SK-N-SH (cell line): ENCODE data around the gene SSPN. TPM values are rescaled to one million over a fixed set of nuclear protein-coding genes. Genes with fewer than 3 reads are reported as not detected.

ENCODE experiments used
- CTCF ChIA-PET: fragments of 300-600, 350-600 bp; formaldehyde crosslinking; extraction: SDS; loops from one replicate; lab custom pipeline; 2021; lab: Yijun Ruan, JAX
- POLR2A ChIA-PET: fragments of 350-600 bp; sonication (Branson Sonifier 250); formaldehyde crosslinking; extraction: SDS; loops from one replicate; lab custom pipeline; 2020; ENCODE audit warnings: antibody characterized with exemption, inconsistent platforms; lab: Yijun Ruan, JAX
- DNase-seq: peaks from one replicate; pipeline ENCODE4 v3.0.0; 2012
- H2AFZ ChIP-seq: fragments of 200-600 bp; sonication (generic); 2 replicates; pipeline ENCODE4 v1.8.1; 2016; ENCODE audit warnings: antibody characterized with exemption, mild to moderate bottlenecking, low read depth
- H3F3A ChIP-seq: fragments of 200-600 bp; sonication (generic); replicated peaks from 2 replicates; pipeline ENCODE3; 2016; ENCODE audit warnings: antibody characterized with exemption, mild to moderate bottlenecking; ENCODE audit not compliant: insufficient read depth
- H3K27ac ChIP-seq, 2 experiments: fragments of 200-500 bp in 1 of 2; fragments of 200-600 bp in 1 of 2; sonication (Bioruptor generic) in 1 of 2; sonication (generic), shearing (Covaris generic) in 1 of 2; 2 replicates each; pipeline versions ENCODE4 v1.5.1 to v1.6.1; 2014 to 2016; ENCODE audit warnings: low read depth in 2 of 2, inconsistent platforms in 1 of 2, low read length in 1 of 2, mild to moderate bottlenecking in 1 of 2, mixed read lengths in 1 of 2
- H3K27me3 ChIP-seq: fragments of 200-600 bp; sonication (generic), shearing (Covaris generic); 2 replicates; pipeline ENCODE4 v1.6.1; 2016; ENCODE audit warnings: mixed run types; ENCODE audit not compliant: insufficient read depth
- H3K36me3 ChIP-seq, 2 experiments: fragments of 200-500 bp in 1 of 2; fragments of 200-600 bp in 1 of 2; sonication (Bioruptor generic) in 1 of 2; sonication (generic) in 1 of 2; replicated peaks in 1 of 2; 2 replicates each; pipeline versions ENCODE3 to v1.5.1; 2014 to 2016; ENCODE audit warnings: low read length in 1 of 2, mild to moderate bottlenecking in 1 of 2; ENCODE audit not compliant: insufficient read depth in 2 of 2, control insufficient read depth in 1 of 2
- H3K4me1 ChIP-seq, 2 experiments: fragments of 200-500 bp in 1 of 2; fragments of 200-600 bp in 1 of 2; sonication (Bioruptor generic) in 1 of 2; sonication (generic), shearing (Covaris generic) in 1 of 2; 2 replicates each; pipeline versions ENCODE4 v1.5.1 to v1.6.1; 2014 to 2016; ENCODE audit warnings: low read depth in 1 of 2, low read length in 1 of 2, mixed run types in 1 of 2; ENCODE audit not compliant: insufficient read depth in 2 of 2, control insufficient read depth in 1 of 2
- H3K4me2 ChIP-seq: fragments of 200-600 bp; sonication (generic), shearing (Covaris generic); 2 replicates; pipeline ENCODE4 v1.6.1; 2017; ENCODE audit warnings: mixed run types
- H3K4me3 ChIP-seq, 2 experiments: fragments of 200-500 bp in 1 of 2; fragments of 200-600 bp in 1 of 2; sonication (Bioruptor generic) in 1 of 2; sonication (generic), shearing (Covaris generic) in 1 of 2; 2 replicates each; pipeline versions ENCODE4 v1.5.1 to v1.8.1; 2014 to 2016; ENCODE audit warnings: low read depth in 2 of 2, inconsistent platforms in 1 of 2, low read length in 1 of 2, mild to moderate bottlenecking in 1 of 2, mixed read lengths in 1 of 2, moderate library complexity in 1 of 2
- H3K79me2 ChIP-seq: fragments of 200-600 bp; sonication (generic); 2 replicates; pipeline ENCODE4 v1.8.1; 2017; ENCODE audit warnings: mild to moderate bottlenecking; ENCODE audit not compliant: insufficient read depth
- H3K9ac ChIP-seq: fragments of 200-600 bp; sonication (generic); 2 replicates; pipeline ENCODE4 v1.6.1; 2017; ENCODE audit warnings: mixed run types
- H3K9me2 ChIP-seq: fragments of 200-600 bp; sonication (generic); 2 replicates; pipeline ENCODE4 v1.6.1; 2017; ENCODE audit warnings: mixed run types
- H3K9me3 ChIP-seq: fragments of 200-600 bp; sonication (generic); 2 replicates; pipeline ENCODE4 v1.6.1; 2017; ENCODE audit warnings: mixed run types, mild to moderate bottlenecking, moderate library complexity
- H4K20me1 ChIP-seq: fragments of 200-600 bp; sonication (generic); 2 replicates; pipeline ENCODE4 v1.6.1; 2017; ENCODE audit warnings: mild to moderate bottlenecking, mixed run types; ENCODE audit not compliant: insufficient read depth
- CHD2 ChIP-seq: fragments of 150-350 bp; IDR thresholded peaks from 2 replicates; pipeline ENCODE4 v1.6.1; 2018; ENCODE audit warnings: low read length; ENCODE audit not compliant: partially characterized antibody
- EP300 ChIP-seq, 2 experiments: IDR thresholded peaks; 2 replicates each; pipeline versions ENCODE4 v1.4.0 to v1.6.1; 2012; ENCODE audit warnings: borderline replicate concordance in 1 of 2, low read depth in 1 of 2, low read length in 1 of 2
- EZH2phosphoT487 ChIP-seq: fragments of 200-600 bp; sonication (generic); IDR thresholded peaks from 2 replicates; pipeline ENCODE4 v1.6.1; 2017; ENCODE audit warnings: low read depth, mixed run types, mild to moderate bottlenecking, antibody characterized with exemption, moderate library complexity, borderline replicate concordance
- FOXJ3 ChIP-seq: sonication (generic); formaldehyde crosslinking; IDR thresholded peaks from 2 replicates; pipeline ENCODE4 v1.5.1; 2020; ENCODE audit warnings: mild to moderate bottlenecking, missing genetic modification reagents
- FOXM1 ChIP-seq: IDR thresholded peaks from 2 replicates; pipeline ENCODE4 v1.4.0; 2012; ENCODE audit warnings: low read depth, mild to moderate bottlenecking
- GABPA ChIP-seq: IDR thresholded peaks from 2 replicates; pipeline ENCODE4 v1.4.0; 2012; ENCODE audit warnings: low read depth, mild to moderate bottlenecking
- GATA2 ChIP-seq: sonication (generic); formaldehyde crosslinking; IDR thresholded peaks from 2 replicates; pipeline ENCODE4 v1.5.0; 2020; ENCODE audit warnings: mild to moderate bottlenecking, missing genetic modification reagents
- MEF2A ChIP-seq: IDR thresholded peaks from 2 replicates; pipeline ENCODE4 v1.4.0; 2012; ENCODE audit warnings: low read depth, borderline replicate concordance
- POLR2AphosphoS5 ChIP-seq: IDR thresholded peaks from 2 replicates; pipeline ENCODE4 v1.6.1; 2012; ENCODE audit warnings: low read depth, low read length
- RCOR1 ChIP-seq: fragments of 150-350 bp; IDR thresholded peaks from 2 replicates; pipeline ENCODE4 v1.6.1; 2017; ENCODE audit warnings: antibody characterized with exemption, low read length
- RFX5 ChIP-seq: IDR thresholded peaks from 2 replicates; pipeline ENCODE4 v1.6.1; 2012; ENCODE audit warnings: mild to moderate bottlenecking, improper control_type of control experiment, low read length
- SIN3A ChIP-seq: IDR thresholded peaks from 2 replicates; pipeline ENCODE4 v1.6.1; 2012; ENCODE audit warnings: low read depth, mild to moderate bottlenecking, low read length, moderate library complexity, borderline replicate concordance
- TAF1 ChIP-seq: IDR thresholded peaks from 2 replicates; pipeline ENCODE4 v1.6.1; 2012; ENCODE audit warnings: low read depth, mild to moderate bottlenecking, low read length, moderate library complexity, borderline replicate concordance
- TCF12 ChIP-seq: IDR thresholded peaks from 2 replicates; pipeline ENCODE4 v1.4.0; 2012
- WGBS: methylation state at CpG from one replicate; pipeline ENCODE4 v1.1.6; 2017; ENCODE audit warnings: low lambda C conversion rate; 5-methylcytosine and 5-hydroxymethylcytosine counted together
- polyA plus RNA-seq, 3 experiments: library from polyadenylated mRNA; depleted of rRNA; stranded (reverse); fragments of >200 nt; gene quantifications; 2 replicates each; pipeline ENCODE4 v1.2.3, GENCODE V29; 2012
- TF ChIP-seq, protein P1 (sequence below): fragments of 200-600 bp; sonication (generic); IDR thresholded peaks from 2 replicates; pipeline ENCODE4 v1.6.1; 2017; ENCODE audit warnings: antibody characterized with exemption, mild to moderate bottlenecking, moderate library complexity
- TF ChIP-seq, protein P2 (sequence below): fragments of 150-350 bp; IDR thresholded peaks from 2 replicates; pipeline ENCODE4 v1.6.1; 2016; ENCODE audit warnings: mild to moderate bottlenecking, low read depth, low read length
- TF ChIP-seq, protein P3 (sequence below): IDR thresholded peaks from 2 replicates; pipeline ENCODE4; 2012

Gene SSPN
- polyA plus RNA-seq, 1 of the 3 experiments (the other 2 are of a cell fraction): 5.9 TPM

DNA sequence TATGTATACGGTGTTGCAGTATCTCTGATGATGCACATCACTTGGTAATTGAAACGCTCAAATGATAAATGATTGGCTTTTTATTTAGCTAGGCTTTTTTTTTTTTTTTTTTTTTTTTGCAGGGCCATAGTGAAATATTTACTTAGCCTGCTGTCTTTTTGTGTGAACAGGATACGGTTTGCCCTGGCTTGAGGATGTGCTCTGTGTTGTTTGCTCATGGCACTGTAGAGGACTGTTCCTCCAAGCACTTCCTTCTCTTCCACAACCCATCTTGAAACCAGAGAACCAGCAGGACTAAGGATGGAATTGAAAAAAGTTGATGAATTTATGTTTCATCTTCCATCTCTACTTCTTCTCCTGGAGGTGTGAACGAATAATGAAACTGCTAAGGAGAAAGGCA, 15.5 kb upstream of the SSPN start:
- ChIA-PET POLR2A (no interaction called here), CTCF (no interaction called here)
- no peaks in the 10 kb centered on the region for H3K79me2 ChIP-seq
- H3K4me3 ChIP-seq: no peak overlapping the region
- H3K27me3 ChIP-seq: no peaks in the 10 kb centered on the region
- no peaks in the 10 kb centered on the region for H3K9me2 ChIP-seq
- H4K20me1 ChIP-seq: no peaks in the 10 kb centered on the region
- H3K4me2 ChIP-seq: no peak overlapping the region
- no peak overlapping the region for H2AFZ ChIP-seq
- no peak overlapping the region for H3K27ac ChIP-seq
- H3K9me3 ChIP-seq: no peaks in the 10 kb centered on the region
- H3K9ac ChIP-seq: no peak overlapping the region
- no peaks in the 10 kb centered on the region for H3F3A ChIP-seq
- H3K4me1 ChIP-seq: no peaks in the 10 kb centered on the region
- no peak for DNase-seq
- H3K36me3 ChIP-seq: no peaks in the 10 kb centered on the region
- WGBS: 78% methylated on average over 4 of the region's 4 CpGs
- TF ChIP-seq TAF1: no peak
- TF ChIP-seq FOXM1: no peak
- no peak for TF ChIP-seq GABPA
- no peak for TF ChIP-seq FOXJ3
- TF ChIP-seq POLR2AphosphoS5: no peak
- TF ChIP-seq, protein P1, sequence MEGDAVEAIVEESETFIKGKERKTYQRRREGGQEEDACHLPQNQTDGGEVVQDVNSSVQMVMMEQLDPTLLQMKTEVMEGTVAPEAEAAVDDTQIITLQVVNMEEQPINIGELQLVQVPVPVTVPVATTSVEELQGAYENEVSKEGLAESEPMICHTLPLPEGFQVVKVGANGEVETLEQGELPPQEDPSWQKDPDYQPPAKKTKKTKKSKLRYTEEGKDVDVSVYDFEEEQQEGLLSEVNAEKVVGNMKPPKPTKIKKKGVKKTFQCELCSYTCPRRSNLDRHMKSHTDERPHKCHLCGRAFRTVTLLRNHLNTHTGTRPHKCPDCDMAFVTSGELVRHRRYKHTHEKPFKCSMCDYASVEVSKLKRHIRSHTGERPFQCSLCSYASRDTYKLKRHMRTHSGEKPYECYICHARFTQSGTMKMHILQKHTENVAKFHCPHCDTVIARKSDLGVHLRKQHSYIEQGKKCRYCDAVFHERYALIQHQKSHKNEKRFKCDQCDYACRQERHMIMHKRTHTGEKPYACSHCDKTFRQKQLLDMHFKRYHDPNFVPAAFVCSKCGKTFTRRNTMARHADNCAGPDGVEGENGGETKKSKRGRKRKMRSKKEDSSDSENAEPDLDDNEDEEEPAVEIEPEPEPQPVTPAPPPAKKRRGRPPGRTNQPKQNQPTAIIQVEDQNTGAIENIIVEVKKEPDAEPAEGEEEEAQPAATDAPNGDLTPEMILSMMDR: no peak
- no peak for TF ChIP-seq RFX5
- no peak for TF ChIP-seq CHD2
- TF ChIP-seq, protein P2, sequence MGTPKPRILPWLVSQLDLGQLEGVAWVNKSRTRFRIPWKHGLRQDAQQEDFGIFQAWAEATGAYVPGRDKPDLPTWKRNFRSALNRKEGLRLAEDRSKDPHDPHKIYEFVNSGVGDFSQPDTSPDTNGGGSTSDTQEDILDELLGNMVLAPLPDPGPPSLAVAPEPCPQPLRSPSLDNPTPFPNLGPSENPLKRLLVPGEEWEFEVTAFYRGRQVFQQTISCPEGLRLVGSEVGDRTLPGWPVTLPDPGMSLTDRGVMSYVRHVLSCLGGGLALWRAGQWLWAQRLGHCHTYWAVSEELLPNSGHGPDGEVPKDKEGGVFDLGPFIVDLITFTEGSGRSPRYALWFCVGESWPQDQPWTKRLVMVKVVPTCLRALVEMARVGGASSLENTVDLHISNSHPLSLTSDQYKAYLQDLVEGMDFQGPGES: no peak
- TF ChIP-seq GATA2: no peak
- no peak for TF ChIP-seq TCF12
- TF ChIP-seq EP300 (IDR thresholded peaks at IDR 0.05; ENCODE audit: borderline replicate concordance in 1 of 2, low read depth in 1 of 2, low read length in 1 of 2): no peak
- TF ChIP-seq, protein P3, sequence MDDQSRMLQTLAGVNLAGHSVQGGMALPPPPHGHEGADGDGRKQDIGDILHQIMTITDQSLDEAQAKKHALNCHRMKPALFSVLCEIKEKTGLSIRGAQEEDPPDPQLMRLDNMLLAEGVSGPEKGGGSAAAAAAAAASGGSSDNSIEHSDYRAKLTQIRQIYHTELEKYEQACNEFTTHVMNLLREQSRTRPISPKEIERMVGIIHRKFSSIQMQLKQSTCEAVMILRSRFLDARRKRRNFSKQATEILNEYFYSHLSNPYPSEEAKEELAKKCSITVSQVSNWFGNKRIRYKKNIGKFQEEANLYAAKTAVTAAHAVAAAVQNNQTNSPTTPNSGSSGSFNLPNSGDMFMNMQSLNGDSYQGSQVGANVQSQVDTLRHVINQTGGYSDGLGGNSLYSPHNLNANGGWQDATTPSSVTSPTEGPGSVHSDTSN: no peak
- TF ChIP-seq RCOR1: no peak
- no peak for TF ChIP-seq EZH2phosphoT487
- no peak for TF ChIP-seq SIN3A
- no peak for TF ChIP-seq MEF2A
